Activated naive CD8-positive, alpha-beta T cell treated with anti-CD3 and anti-CD28 coated beads, Interleukin-2, amount 10 ng/mL, durations not matched to agents 7 days and 5 days (primary cell): ENCODE measurements around the gene MICAL2. TPM values are rescaled to one million over a fixed set of nuclear protein-coding genes. Genes with fewer than 3 reads are reported as not detected.

Source experiments
- ATAC-seq: fragments of 150-1000 bp; cut with Tn5 transposase; one replicate; pipeline ENCODE4 v1.10.0; 2021; ENCODE audit warnings: low read depth, moderate library complexity
- POLR2A ChIA-PET: fragments of 350-600 bp; sonication (Branson Sonifier 250); formaldehyde crosslinking; loops from one replicate; lab custom pipeline; 2021; ENCODE audit warnings: antibody characterized with exemption; lab: Charles Lee
- DNase-seq: peaks from one replicate; pipeline ENCODE4 v3.0.0; 2021
- H3K27ac Mint-ChIP-seq: one replicate; pipeline ENCODE4 v1.8.0; 2022; ENCODE audit warnings: mild to moderate bottlenecking, mixed read lengths
- H3K27me3 Mint-ChIP-seq: one replicate; pipeline ENCODE4 v1.8.0; 2022; ENCODE audit warnings: mild to moderate bottlenecking, moderate library complexity, mixed read lengths
- H3K36me3 Mint-ChIP-seq: one replicate; pipeline ENCODE4 v1.8.0; 2021; ENCODE audit warnings: mild to moderate bottlenecking, mixed read lengths
- H3K4me1 Mint-ChIP-seq: one replicate; pipeline ENCODE4 v1.8.0; 2021; ENCODE audit warnings: mixed read lengths
- H3K4me3 Mint-ChIP-seq: one replicate; pipeline ENCODE4 v1.8.0; 2022; ENCODE audit warnings: mild to moderate bottlenecking, moderate library complexity, mixed read lengths
- H3K9me3 Mint-ChIP-seq: one replicate; pipeline ENCODE4 v1.8.0; 2021; ENCODE audit warnings: mixed read lengths
- total RNA-seq, 2 experiments: library from RNA; stranded (reverse); gene quantifications; one replicate each; pipeline ENCODE4 v1.2.3, GENCODE V29; 2021

Gene MICAL2
- total RNA-seq, 2 experiments from 2014 or later, result 36.9 to 42.6 TPM

- no peaks in the 10 kb centered on the region for H3K36me3 Mint-ChIP-seq
- H3K4me3 Mint-ChIP-seq, result no peak overlapping the region
- ATAC-seq (no peak), DNase-seq (no peak)
- H3K9me3 Mint-ChIP-seq, result no peaks in the 10 kb centered on the region
- H3K4me1 Mint-ChIP-seq, result peaks cover 12% of the 10 kb centered on the region
- POLR2A ChIA-PET, result no interaction called here
- no peak overlapping the region for H3K27ac Mint-ChIP-seq
- H3K27me3 Mint-ChIP-seq, result peaks cover 23% of the 10 kb centered on the region
Observed at GRCh38 chr11:12097219-12097618, 13.2 kb upstream of the MICAL2 start.

DNA sequence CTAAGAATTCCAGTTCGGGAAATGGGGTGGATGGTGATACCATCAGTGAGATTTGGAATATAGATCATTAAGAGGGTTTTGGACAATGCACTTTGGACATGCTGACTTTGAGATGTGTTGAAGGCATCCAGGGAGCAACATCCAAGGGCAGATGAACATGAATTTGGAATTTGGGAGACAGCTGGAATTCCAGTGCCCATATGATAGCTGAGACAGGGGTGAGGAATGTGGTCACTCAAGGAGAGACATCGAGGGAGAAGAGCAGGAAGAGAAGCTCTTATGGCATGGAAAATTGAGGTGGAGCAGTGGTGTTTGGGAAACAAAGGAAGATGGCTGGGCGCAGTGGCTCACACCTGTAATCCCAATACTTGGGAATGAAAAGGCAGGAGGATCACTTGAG, 11.8 kb upstream of the MICAL2 start:
- H3K9me3 Mint-ChIP-seq, result no peaks in the 10 kb centered on the region
- peaks cover 12% of the 10 kb centered on the region for H3K4me1 Mint-ChIP-seq
- peaks cover 28% of the 10 kb centered on the region for H3K27me3 Mint-ChIP-seq
- H3K4me3 Mint-ChIP-seq, result no peak overlapping the region
- no peak for ATAC-seq
- POLR2A ChIA-PET, result interaction anchor here (0.7 kb wide), 2 partner anchors 13 to 236 kb away, joined by 3 read pairs; no protein-coding TSS in a partner anchor
- H3K36me3 Mint-ChIP-seq, result no peaks in the 10 kb centered on the region
- no peak overlapping the region for H3K27ac Mint-ChIP-seq
- DNase-seq, result no peak

- Mint-ChIP-seq H3K4me3 (no peak overlapping the region), H3K9me3 (no peaks in the 10 kb centered on the region), H3K27ac (no peak overlapping the region), H3K27me3 (peaks cover 26% of the 10 kb centered on the region), H3K4me1 (peaks cover 12% of the 10 kb centered on the region), H3K36me3 (no peaks in the 10 kb centered on the region)
- no peak for ATAC-seq
- POLR2A ChIA-PET, result interaction anchor here (0.7 kb wide), 2 partner anchors 14 to 237 kb away, joined by 3 read pairs; no protein-coding TSS in a partner anchor
- DNase-seq, result no peak
Observed at GRCh38 chr11:12099132-12099873, 11.1 kb upstream of the MICAL2 start.

DNA sequence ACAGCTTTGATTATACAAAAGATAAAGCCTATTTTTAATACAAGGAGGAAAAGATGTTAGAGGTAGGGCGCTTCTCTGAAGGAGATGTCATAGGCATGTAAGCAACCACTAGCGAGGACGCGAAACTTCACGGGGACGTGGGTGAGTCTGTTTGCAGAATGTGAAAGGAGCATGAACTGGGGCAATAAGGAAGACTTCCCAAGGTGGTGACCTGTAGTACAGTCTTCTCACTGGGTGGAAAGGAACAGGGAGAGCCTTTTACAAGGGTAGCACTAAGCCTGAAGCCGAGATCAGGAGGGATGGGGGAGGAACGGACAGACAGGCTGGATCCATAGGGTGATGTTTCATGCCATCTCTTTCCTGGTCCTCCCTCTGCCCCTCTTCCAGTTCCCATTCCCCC, 10.0 kb upstream of the MICAL2 start:
- Mint-ChIP-seq H3K4me3 (no peak overlapping the region), H3K27me3 (peaks cover 26% of the 10 kb centered on the region), H3K4me1 (peaks cover 11% of the 10 kb centered on the region), H3K9me3 (no peaks in the 10 kb centered on the region), H3K27ac (no peak overlapping the region), H3K36me3 (no peaks in the 10 kb centered on the region)
- ATAC-seq (no peak), DNase-seq (no peak)
- POLR2A ChIA-PET, result no interaction called here

DNA sequence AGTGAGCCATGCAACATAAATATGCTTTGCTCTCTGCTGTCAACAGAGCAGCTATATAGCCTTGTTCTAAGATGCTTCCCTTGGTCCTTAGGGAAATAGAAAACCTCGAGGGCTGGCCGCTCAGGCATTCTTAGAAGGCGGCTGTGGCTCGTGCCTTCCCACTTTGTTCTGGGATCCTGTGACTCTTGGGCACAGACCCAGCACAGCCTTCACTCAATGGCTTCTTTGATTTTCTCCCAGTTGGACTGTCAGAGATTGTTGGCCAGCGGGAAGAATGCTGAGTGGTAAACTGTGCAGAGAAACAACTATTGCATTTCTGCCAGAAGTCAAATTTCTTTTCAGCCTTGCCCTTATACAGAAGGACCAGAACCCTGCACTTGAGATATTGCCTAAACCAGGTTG, 9.5 kb upstream of the MICAL2 start:
- H3K4me1 Mint-ChIP-seq, result peaks cover 11% of the 10 kb centered on the region
- no peak for DNase-seq
- peaks cover 26% of the 10 kb centered on the region for H3K27me3 Mint-ChIP-seq
- H3K27ac Mint-ChIP-seq, result no peak overlapping the region
- no peaks in the 10 kb centered on the region for H3K9me3 Mint-ChIP-seq
- H3K4me3 Mint-ChIP-seq, result no peak overlapping the region
- no peaks in the 10 kb centered on the region for H3K36me3 Mint-ChIP-seq
- ATAC-seq, result no peak
- POLR2A ChIA-PET, result no interaction called here

GRCh38 chr11:12101318-12101717, 9.1 kb upstream of the MICAL2 start:
- Mint-ChIP-seq H3K4me1 (peaks cover 11% of the 10 kb centered on the region), H3K9me3 (no peaks in the 10 kb centered on the region), H3K27me3 (peaks cover 26% of the 10 kb centered on the region), H3K27ac (no peak overlapping the region), H3K4me3 (no peak overlapping the region), H3K36me3 (no peaks in the 10 kb centered on the region)
- no peak for ATAC-seq
- DNase-seq, result no peak
- POLR2A ChIA-PET, result no interaction called here

DNA sequence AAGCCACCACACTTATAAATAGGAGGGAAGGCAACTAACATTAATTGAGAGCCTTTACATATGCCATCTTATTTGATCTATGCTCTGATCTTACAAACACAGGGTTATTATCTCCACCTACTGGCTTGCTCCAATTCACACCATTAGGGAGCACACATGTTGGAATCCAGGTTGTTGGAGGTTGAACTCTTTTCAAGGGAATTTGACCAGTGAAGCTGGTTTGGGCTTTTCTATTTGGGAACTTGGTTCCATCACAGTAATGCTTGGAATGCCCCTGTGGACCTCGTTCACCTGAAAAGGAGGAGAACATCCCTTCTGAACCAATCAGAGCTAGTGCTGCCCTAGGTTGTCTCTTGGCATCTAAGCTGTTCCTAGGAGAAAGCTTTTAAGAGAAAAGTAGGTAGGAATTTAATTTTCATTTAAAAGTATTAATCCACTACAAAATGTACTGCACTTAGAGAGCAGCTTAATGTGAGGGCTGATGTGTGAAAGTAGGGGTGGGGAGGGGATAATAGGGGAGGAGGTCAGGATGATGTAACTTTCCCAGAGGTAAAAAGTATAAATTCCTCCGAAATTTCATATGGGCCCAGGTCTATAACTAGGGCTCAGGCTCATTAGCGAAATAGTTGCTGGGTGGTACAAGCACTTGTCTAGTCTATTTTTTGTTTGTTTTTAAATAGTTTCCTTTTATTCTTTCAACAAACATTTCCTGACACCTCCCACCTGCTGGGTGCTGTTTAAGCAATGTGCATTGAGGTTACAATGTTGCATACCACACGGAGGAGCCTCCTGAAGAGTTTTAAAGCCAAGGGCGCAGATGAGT, 7.6 kb upstream of the MICAL2 start:
- Mint-ChIP-seq H3K4me1 (peaks cover 9% of the 10 kb centered on the region), H3K36me3 (no peaks in the 10 kb centered on the region), H3K27me3 (peaks cover 25% of the 10 kb centered on the region), H3K9me3 (no peaks in the 10 kb centered on the region), H3K4me3 (no peak overlapping the region), H3K27ac (peak overlapping the region; percentile 23)
- no peak for ATAC-seq
- POLR2A ChIA-PET, result interaction anchor here (0.5 kb wide), 1 partner anchor 31 kb away, joined by 3 read pairs; no protein-coding TSS in a partner anchor
- no peak for DNase-seq

- Mint-ChIP-seq H3K27ac (peak overlapping the region; percentile 23), H3K4me1 (peaks cover 7% of the 10 kb centered on the region), H3K36me3 (no peaks in the 10 kb centered on the region), H3K9me3 (no peaks in the 10 kb centered on the region), H3K27me3 (peaks cover 21% of the 10 kb centered on the region), H3K4me3 (no peak overlapping the region)
- POLR2A ChIA-PET, result interaction anchor here (0.5 kb wide), 1 partner anchor 30 kb away, joined by 3 read pairs; no protein-coding TSS in a partner anchor
- no peak for ATAC-seq
- DNase-seq, result no peak
Observed at GRCh38 chr11:12103411-12104225, 6.8 kb upstream of the MICAL2 start.

GRCh38 chr11:12105471-12105870, 4.9 kb upstream of the MICAL2 start:
- DNase-seq (no peak), ATAC-seq (no peak)
- Mint-ChIP-seq H3K4me3 (no peak overlapping the region), H3K36me3 (no peaks in the 10 kb centered on the region), H3K27ac (no peak overlapping the region), H3K27me3 (peaks cover 13% of the 10 kb centered on the region), H3K9me3 (no peaks in the 10 kb centered on the region), H3K4me1 (peaks cover 18% of the 10 kb centered on the region)
- POLR2A ChIA-PET, result no interaction called here

- Mint-ChIP-seq H3K4me3 (no peak overlapping the region), H3K27ac (no peak overlapping the region), H3K4me1 (peaks cover 18% of the 10 kb centered on the region), H3K27me3 (peaks cover 12% of the 10 kb centered on the region), H3K36me3 (no peaks in the 10 kb centered on the region), H3K9me3 (no peaks in the 10 kb centered on the region)
- POLR2A ChIA-PET, result no interaction called here
- DNase-seq (no peak), ATAC-seq (no peak)
Observed at GRCh38 chr11:12106101-12106500, 4.3 kb upstream of the MICAL2 start.

DNA sequence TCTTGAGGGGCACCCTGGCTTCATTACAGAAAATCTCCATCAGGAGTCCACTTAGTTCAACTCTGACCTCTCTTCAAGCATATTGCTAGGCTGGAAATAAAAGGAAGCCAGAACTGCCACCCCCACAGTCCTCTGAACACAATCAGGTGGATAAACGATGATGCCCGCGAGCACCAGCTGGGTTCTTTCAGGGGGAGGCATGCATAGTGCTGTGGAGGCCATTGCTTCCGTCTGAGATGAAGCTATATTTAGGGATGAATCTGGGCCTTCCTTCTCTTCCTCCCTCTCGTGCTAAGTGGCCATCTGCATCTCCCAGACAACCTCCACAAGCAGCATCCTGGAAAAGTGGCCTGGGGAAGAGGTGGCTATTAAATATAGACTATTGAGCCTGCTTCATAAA, 3.9 kb upstream of the MICAL2 start:
- H3K4me1 Mint-ChIP-seq, result peaks cover 20% of the 10 kb centered on the region
- DNase-seq (no peak), ATAC-seq (no peak)
- no peaks in the 10 kb centered on the region for H3K36me3 Mint-ChIP-seq
- no peak overlapping the region for H3K4me3 Mint-ChIP-seq
- no peak overlapping the region for H3K27ac Mint-ChIP-seq
- no peaks in the 10 kb centered on the region for H3K9me3 Mint-ChIP-seq
- peaks cover 8% of the 10 kb centered on the region for H3K27me3 Mint-ChIP-seq
- POLR2A ChIA-PET, result no interaction called here

GRCh38 chr11:12108875-12109453, 1.4 kb upstream of the MICAL2 start:
- no peak for DNase-seq
- Mint-ChIP-seq H3K9me3 (no peaks in the 10 kb centered on the region), H3K4me1 (peaks cover 26% of the 10 kb centered on the region), H3K4me3 (no peak overlapping the region), H3K27ac (peak overlapping the region; percentile 7), H3K36me3 (no peaks in the 10 kb centered on the region), H3K27me3 (peaks cover 2% of the 10 kb centered on the region)
- POLR2A ChIA-PET, result interaction anchor here (1.8 kb wide), 1 partner anchor 19 kb away, joined by 4 read pairs; no protein-coding TSS in a partner anchor
- ATAC-seq, result no peak
